Activated CD4-positive, CD25-positive, alpha-beta regulatory T cell (primary cell): ENCODE data around the gene JCHAIN.
"Not testable (repeated sequence)": the region's sequence is repeated elsewhere in the genome, so short reads cannot be mapped to it uniquely, and the experiment has no call there.

Source experiments
- DNase-seq, 4 experiments: peaks; one replicate each; lab custom pipeline; 2025; lab: John Stamatoyannopoulos, UW

The JCHAIN gene

DNA sequence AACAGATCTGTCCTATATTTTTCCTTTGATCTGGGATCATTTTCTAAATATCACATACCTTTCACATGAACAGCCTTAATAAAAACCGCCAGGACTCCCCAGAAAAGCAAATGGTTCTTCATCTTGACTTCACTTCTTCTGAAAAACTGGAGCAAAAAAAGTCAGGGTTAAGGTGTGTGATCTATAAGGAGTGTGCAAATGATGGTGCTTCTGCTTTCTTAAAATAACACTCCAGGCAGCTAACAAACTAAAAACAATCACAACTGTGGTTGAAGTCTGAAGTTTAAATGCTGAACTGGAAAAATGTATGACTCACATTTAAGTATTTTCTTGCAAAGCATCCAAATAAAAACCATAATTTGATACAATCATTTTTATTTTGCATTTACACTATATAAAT, at the start of gene JCHAIN:
Gene JCHAIN (minus strand): TSS at position 140 of the 400 bp plus-strand sequence. CDS start 18 bp downstream, at position 122.
- no peak for DNase-seq

DNA sequence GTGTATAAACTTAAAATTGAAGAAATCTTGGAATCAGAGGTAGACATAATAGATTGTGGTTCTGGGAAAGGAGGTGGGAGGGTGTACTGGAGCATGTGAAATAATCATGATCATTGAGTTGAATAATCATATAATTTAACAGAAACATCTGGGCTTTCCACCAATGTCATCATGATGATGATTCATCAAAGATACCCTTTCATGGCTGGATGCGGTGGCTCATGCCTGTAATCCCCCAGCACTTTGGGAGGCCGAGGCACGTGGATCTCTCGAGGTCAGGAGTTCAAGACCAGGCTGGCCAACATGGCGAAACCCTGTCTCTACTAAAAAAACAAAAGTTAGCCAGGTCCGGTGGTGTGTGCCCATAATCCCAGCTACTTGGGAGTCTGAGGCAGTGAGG, 48.8 kb upstream of the JCHAIN start:
- DNase-seq: no peak

GRCh38 chr4:70714079-70714887, 48.0 kb upstream of the JCHAIN start:
- DNase-seq: no peak

DNA sequence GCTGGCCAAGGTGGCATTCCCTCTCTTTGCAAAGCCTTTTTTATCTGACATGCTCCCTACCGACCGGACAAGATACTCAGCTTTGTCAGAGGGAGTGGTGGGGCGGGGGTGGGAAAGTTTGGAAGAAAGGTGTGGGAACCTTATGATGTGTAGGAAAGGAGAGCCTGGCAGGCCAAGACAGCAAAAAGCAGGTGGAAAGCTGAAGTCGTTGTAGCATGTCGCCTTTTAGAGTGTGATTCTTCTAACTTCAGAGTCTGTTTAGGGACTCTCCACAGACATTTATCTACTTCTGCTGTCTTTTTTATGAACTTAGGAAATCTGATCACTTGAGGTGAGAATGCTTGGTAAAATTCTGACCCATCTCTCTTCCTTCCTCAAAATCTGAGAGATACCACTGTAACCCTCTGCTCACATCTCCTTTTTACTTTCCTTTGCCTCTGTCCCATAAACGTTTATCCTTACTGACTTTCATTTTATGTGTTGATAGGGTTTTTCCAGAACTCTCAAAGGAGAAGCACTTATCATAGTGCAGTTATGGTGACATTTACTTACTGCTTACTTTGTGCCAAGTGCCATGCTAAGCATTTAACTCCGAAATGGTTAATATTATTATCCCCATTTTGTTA, 47.3 kb upstream of the JCHAIN start:
- DNase-seq: no peak

DNA sequence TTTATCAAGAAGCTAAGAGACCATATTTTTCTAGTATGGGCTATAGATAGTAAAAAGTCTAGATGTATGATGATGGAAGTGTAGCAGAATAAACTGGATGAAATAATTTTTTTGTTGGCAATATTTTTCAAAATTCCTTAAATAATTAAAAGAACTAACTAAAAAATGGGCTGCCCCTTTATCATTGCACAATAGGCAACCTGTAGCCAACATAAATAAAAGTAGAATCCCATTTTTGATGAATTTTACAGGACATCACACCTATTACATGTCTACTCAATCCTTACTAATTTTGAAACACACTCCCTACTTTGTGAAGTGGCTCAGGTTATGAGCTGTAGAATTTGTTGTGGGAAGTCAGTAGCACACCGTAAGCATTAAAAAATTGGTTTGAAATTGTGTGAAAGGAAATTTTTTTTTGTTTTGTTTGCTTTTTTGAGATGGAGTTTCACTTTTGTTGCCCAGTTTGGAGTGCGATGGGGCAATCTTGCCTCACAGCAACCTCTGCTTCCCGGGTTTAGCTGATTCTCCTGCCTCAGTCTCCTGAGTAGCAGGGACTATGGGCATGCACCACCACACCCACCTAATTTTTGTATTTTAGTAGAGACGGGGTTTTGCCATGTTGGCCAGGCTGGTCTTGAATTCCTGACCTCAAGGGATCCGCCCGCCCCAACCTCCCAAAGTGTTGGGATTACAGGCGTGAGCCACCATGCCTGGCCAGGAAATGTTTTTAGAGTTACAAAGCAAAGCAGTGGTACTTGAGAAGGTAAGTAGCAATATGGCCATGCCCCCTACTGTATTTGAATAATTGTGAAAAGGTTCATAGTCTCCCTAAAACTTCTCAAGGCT, 46.5 kb upstream of the JCHAIN start:
- no peak for DNase-seq

- no peak for DNase-seq
Measured at GRCh38 chr4:70712150-70712549, 45.8 kb upstream of the JCHAIN start.

- DNase-seq: no peak
Measured at GRCh38 chr4:70711599-70711998, 45.3 kb upstream of the JCHAIN start.

GRCh38 chr4:70709611-70710205, 43.4 kb upstream of the JCHAIN start:
- DNase-seq: no peak

GRCh38 chr4:70706516-70706915, 40.2 kb upstream of the JCHAIN start:
- no peak for DNase-seq

DNA sequence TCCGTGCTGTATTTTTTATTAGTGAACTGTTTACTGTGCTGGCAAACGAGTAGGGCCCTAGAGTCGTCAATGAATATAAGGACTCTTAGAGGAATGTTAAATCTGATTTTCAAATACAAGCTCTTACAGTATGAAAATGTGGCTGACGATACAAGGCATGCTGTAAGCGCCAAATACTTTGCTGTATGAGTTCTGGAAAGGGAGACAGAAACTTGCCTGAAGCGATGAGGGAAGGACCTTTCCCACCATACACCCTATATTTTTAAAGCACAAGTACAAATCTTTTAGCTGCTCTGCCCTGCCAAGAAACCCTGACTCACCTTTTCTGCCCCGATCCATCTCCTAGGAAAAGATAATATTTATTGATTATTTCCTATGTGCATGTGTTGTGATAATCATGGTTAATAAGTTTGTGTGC, 39.7 kb upstream of the JCHAIN start:
- DNase-seq: no peak

- DNase-seq: peak; percentile 40 to 43 (median 40)
Measured at GRCh38 chr4:70705183-70706043, 39.1 kb upstream of the JCHAIN start.

- DNase-seq: no peak
Measured at GRCh38 chr4:70704931-70705182, 38.5 kb upstream of the JCHAIN start.

DNA sequence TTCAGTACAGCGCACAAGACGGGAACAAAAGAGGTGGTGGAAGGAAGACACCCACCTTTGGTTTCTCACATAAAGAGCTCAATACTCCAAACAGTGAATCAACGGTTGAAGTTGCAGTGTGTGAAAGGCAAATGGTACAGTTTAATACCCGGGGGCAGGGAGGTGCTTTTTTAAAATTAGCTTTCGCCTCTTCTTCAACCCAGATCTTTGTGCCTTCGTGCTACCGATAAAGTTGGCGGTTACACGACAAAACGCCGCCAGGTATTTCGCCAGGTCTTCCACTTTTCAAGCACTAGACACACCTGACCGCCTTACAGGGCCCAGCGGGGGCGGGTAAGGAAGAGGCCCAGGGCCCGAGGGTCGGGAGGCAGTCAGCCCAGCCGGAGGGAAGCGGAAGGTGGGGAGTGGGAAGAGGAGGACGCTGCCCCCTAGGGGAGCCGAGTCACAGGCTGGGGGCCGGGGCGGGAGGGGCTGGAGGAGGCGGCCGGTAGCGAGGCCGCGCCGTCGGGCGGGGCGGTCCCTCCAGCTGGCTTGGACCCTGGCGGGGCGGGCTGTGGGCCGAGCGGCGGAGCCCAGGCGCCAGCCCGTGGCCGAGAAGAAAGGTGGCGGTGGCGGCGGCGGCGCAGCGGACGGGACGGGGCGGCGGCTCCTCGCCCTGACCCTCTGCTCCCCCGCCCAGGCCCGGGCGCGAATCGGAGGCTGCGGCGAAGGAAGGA, 38.1 kb upstream of the JCHAIN start:
- peak; percentile 12 to 24 (median 18) for DNase-seq

GRCh38 chr4:70703619-70704214, 37.4 kb upstream of the JCHAIN start:
- DNase-seq: no peak

GRCh38 chr4:70702592-70702991, 36.3 kb upstream of the JCHAIN start:
- not testable (repeated sequence) for DNase-seq

GRCh38 chr4:70701271-70701670, 35.0 kb upstream of the JCHAIN start:
- DNase-seq: no peak

GRCh38 chr4:70700712-70701111, 34.4 kb upstream of the JCHAIN start:
- no peak for DNase-seq

GRCh38 chr4:70698435-70698834, 32.1 kb upstream of the JCHAIN start:
- not testable (repeated sequence) for DNase-seq

DNA sequence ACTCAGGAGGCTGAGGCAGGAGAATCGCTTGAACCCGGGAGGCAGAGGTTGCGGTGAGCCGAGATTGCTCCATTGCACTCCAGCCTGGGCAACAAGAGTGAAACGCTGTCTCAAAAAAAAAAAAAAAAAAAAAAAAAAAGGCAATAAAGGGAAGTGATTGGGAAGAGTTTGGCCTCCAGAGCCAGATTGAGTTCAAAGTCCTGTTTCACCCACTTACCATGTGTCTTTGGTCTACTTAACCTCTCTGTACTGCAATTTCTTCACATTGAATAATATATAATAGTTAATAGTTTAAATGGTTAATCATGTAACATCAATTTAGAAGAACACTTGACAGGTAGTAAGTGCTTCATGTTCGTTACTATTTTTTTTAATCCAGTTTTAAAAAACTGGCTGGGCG, 28.3 kb upstream of the JCHAIN start:
- DNase-seq: not testable (repeated sequence)

GRCh38 chr4:70691661-70692060, 25.4 kb upstream of the JCHAIN start:
- DNase-seq: no peak
